Hepatocyte (in vitro differentiated cells): Measurements from ENCODE around the gene CCDC70. TPM values are rescaled to one million over a fixed set of nuclear protein-coding genes. Genes with fewer than 3 reads are reported as not detected.

ENCODE experiments used
- DNase-seq: peaks from one replicate; pipeline ENCODE4 v3.0.0-alpha.2; 2016; ENCODE audit warnings: low spot score
- H2AFZ ChIP-seq: fragments of 200-600 bp; sonication (generic); 2 replicates; pipeline ENCODE4 v1.6.0; 2016; ENCODE audit warnings: antibody characterized with exemption, mild to moderate bottlenecking
- H3K27ac ChIP-seq: fragments of 200-600 bp; sonication (generic); 2 replicates; pipeline ENCODE4 v1.5.1; 2016; ENCODE audit warnings: mild to moderate bottlenecking
- H3K27me3 ChIP-seq: fragments of 200-600 bp; sonication (generic); 2 replicates; pipeline ENCODE4 v1.6.1; 2016
- H3K36me3 ChIP-seq: fragments of 200-600 bp; sonication (generic); replicated peaks from 2 replicates; pipeline ENCODE4 v1.5.1; 2016; ENCODE audit warnings: low read depth; ENCODE audit not compliant: insufficient read depth
- H3K4me1 ChIP-seq: fragments of 200-600 bp; sonication (generic); 2 replicates; pipeline ENCODE4 v1.5.1; 2016; ENCODE audit warnings: mild to moderate bottlenecking, moderate library complexity; ENCODE audit not compliant: insufficient read depth
- H3K4me2 ChIP-seq: fragments of 200-600 bp; sonication (generic); 2 replicates; pipeline ENCODE4 v1.6.0; 2016
- H3K4me3 ChIP-seq: fragments of 200-600 bp; sonication (generic); 2 replicates; pipeline ENCODE4 v1.5.1; 2016; ENCODE audit warnings: mild to moderate bottlenecking
- H3K79me2 ChIP-seq: fragments of 200-600 bp; sonication (generic); 2 replicates; pipeline ENCODE4 v1.6.0; 2017; ENCODE audit warnings: mild to moderate bottlenecking
- H3K9me2 ChIP-seq: fragments of 200-600 bp; sonication (generic); replicated peaks from 2 replicates; pipeline ENCODE4 v1.6.0; 2017; ENCODE audit warnings: mild to moderate bottlenecking; ENCODE audit not compliant: insufficient read depth
- H3K9me3 ChIP-seq: fragments of 200-600 bp; sonication (generic); 2 replicates; pipeline ENCODE4 v1.5.1; 2016; ENCODE audit warnings: low read depth, mild to moderate bottlenecking
- H4K20me1 ChIP-seq: fragments of 200-600 bp; sonication (generic); 2 replicates; pipeline ENCODE4 v1.6.0; 2016; ENCODE audit warnings: mild to moderate bottlenecking; ENCODE audit not compliant: insufficient read depth, poor library complexity, severe bottlenecking
- EZH2 ChIP-seq: fragments of 200-600 bp; sonication (generic); IDR thresholded peaks from 2 replicates; pipeline ENCODE4 v1.6.1; 2016; ENCODE audit warnings: antibody characterized with exemption, mild to moderate bottlenecking, borderline replicate concordance
- EZH2phosphoT487 ChIP-seq: fragments of 200-600 bp; sonication (generic); IDR thresholded peaks from one replicate; pipeline ENCODE4 v1.6.1; 2018; ENCODE audit warnings: antibody characterized with exemption, mild to moderate bottlenecking, low read depth, moderate library complexity; ENCODE audit not compliant: unreplicated experiment, severe bottlenecking
- WGBS: methylation state at CpG from one replicate; pipeline ENCODE4 v1.1.6; 2016; ENCODE audit warnings: low lambda C conversion rate; ENCODE audit errors: missing lambda C conversion rate; 5-methylcytosine and 5-hydroxymethylcytosine counted together
- polyA plus RNA-seq: library from polyadenylated mRNA; unstranded; fragments of >200 nt; fragmentation: Nextera tagmentation; extraction: Ambion mirVana; gene quantifications from 2 replicates; pipeline ENCODE4 v1.2.1, GENCODE V29; 2016
- total RNA-seq: library from RNA; depleted of rRNA; stranded (reverse); fragments of >200 nt; gene quantifications from 2 replicates; pipeline ENCODE4 v1.2.3, GENCODE V29; 2014
- TF ChIP-seq, protein P1 (sequence below): fragments of 200-600 bp; sonication (generic); IDR thresholded peaks from 2 replicates; pipeline ENCODE4 v1.5.1; 2016; ENCODE audit warnings: antibody characterized with exemption, mild to moderate bottlenecking; ENCODE audit not compliant: poor library complexity

Gene CCDC70
- total and polyA plus RNA-seq, 2 experiments from 2014 or later, result not detected

DNA sequence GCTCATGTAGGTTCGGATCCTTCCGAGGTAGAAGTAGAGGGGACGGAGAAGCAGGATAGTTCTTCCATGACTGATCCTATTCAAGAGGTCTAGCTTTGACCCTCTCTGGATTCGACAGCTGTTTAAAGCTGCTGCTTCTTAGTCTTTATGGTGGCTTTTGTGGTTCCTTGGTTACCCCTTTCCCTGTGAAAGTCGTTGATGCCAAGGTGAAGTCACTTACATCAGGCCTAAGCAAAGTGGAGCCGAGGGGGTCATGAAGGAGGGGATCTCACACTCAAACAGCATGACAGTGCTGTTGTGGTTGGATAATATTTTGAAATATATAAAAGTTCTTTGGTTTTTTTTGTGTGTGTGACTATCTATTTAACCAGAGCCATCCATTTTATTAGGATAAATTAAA is 8.1 kb downstream of the CCDC70 start:
- H2AFZ ChIP-seq, result no peak overlapping the region
- no peaks in the 10 kb centered on the region for H3K79me2 ChIP-seq
- H3K4me3 ChIP-seq, result no peak overlapping the region
- WGBS, result 93% methylated on average over 6 of the region's 6 CpGs
- no peak overlapping the region for H3K27ac ChIP-seq
- H3K36me3 ChIP-seq, result no peaks in the 10 kb centered on the region
- no peaks in the 10 kb centered on the region for H3K4me1 ChIP-seq
- no peaks in the 10 kb centered on the region for H4K20me1 ChIP-seq
- DNase-seq, result no peak
- no peaks in the 10 kb centered on the region for H3K27me3 ChIP-seq
- no peaks in the 10 kb centered on the region for H3K9me2 ChIP-seq
- TF ChIP-seq, protein P1, sequence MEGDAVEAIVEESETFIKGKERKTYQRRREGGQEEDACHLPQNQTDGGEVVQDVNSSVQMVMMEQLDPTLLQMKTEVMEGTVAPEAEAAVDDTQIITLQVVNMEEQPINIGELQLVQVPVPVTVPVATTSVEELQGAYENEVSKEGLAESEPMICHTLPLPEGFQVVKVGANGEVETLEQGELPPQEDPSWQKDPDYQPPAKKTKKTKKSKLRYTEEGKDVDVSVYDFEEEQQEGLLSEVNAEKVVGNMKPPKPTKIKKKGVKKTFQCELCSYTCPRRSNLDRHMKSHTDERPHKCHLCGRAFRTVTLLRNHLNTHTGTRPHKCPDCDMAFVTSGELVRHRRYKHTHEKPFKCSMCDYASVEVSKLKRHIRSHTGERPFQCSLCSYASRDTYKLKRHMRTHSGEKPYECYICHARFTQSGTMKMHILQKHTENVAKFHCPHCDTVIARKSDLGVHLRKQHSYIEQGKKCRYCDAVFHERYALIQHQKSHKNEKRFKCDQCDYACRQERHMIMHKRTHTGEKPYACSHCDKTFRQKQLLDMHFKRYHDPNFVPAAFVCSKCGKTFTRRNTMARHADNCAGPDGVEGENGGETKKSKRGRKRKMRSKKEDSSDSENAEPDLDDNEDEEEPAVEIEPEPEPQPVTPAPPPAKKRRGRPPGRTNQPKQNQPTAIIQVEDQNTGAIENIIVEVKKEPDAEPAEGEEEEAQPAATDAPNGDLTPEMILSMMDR, result no peak
- TF ChIP-seq EZH2, result no peak
- no peak for TF ChIP-seq EZH2phosphoT487
- H3K4me2 ChIP-seq, result no peak overlapping the region
- no peaks in the 10 kb centered on the region for H3K9me3 ChIP-seq

DNA sequence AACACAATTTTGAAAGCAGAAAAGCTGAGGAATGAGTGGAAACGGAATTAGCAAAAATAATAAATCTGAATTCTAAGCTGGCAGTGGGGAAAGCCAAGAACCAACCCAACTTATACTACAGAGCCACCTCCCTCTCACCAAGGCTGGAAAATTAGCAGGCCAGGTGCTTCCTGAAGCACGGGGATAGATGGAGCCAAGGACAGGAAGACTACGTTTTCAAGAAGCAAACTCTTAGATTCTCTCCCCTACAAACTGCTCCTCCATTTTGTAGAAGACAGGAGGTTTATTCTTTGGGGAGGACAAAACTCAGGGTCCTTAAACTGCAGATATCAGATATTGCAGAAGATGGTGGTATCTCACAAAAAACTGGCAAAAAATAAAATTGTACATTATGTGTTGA is 8.8 kb downstream of the CCDC70 start:
- TF ChIP-seq EZH2, result no peak
- TF ChIP-seq EZH2phosphoT487, result no peak
- TF ChIP-seq, protein P1, result no peak
- WGBS, result 89% methylated on average over 3 of the region's 3 CpGs
- no peak for DNase-seq
- Histone ChIP-seq H3K36me3 (no peaks in the 10 kb centered on the region), H3K9me3 (no peaks in the 10 kb centered on the region), H3K4me2 (no peak overlapping the region), H3K27me3 (no peaks in the 10 kb centered on the region), H2AFZ (no peak overlapping the region), H3K9me2 (no peaks in the 10 kb centered on the region), H4K20me1 (no peaks in the 10 kb centered on the region), H3K79me2 (no peaks in the 10 kb centered on the region), H3K4me3 (no peak overlapping the region), H3K27ac (no peak overlapping the region), H3K4me1 (no peaks in the 10 kb centered on the region)

DNA sequence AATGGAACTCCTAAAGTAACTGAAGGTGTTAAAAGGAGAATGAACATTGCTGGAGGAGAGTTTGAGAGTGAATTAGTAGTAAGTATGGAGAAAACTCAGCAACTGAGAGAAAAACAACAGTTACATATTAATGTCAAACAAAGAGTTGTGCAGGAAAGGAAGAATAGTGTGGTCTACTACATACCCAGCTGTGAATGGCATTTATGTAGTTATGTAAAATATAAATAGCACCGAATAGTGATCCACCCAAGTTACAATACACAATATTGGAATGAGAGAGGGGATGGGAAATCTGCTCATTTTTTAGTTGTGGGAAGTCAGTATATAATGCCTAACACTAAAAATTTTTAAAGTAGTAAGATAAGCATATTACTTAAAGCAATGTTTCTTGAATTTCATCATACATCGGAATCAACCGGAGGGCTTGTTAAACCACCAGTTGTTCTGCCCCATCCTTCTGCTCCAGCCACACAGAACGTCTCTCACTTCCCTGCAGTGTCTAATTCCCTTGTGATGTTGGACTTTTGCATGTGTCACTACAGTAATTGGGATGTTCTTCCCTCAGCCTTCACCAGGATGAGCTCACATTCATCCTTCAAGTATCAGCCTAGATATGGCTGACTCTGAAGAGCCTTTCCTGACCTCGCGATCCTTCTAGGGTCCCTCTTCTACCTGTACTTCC is 11.5 kb downstream of the CCDC70 start:
- no peaks in the 10 kb centered on the region for H3K27me3 ChIP-seq
- TF ChIP-seq EZH2phosphoT487 (no peak), EZH2 (no peak)
- TF ChIP-seq, protein P1, result no peak
- no peak overlapping the region for H3K4me3 ChIP-seq
- 95% methylated on average over 6 of the region's 6 CpGs for WGBS
- DNase-seq, result no peak
- H2AFZ ChIP-seq, result no peak overlapping the region
- H3K4me2 ChIP-seq, result no peak overlapping the region
- no peaks in the 10 kb centered on the region for H3K9me2 ChIP-seq
- H3K9me3 ChIP-seq, result no peaks in the 10 kb centered on the region
- no peak overlapping the region for H3K27ac ChIP-seq
- no peaks in the 10 kb centered on the region for H3K4me1 ChIP-seq
- no peaks in the 10 kb centered on the region for H3K79me2 ChIP-seq
- no peaks in the 10 kb centered on the region for H3K36me3 ChIP-seq
- no peaks in the 10 kb centered on the region for H4K20me1 ChIP-seq
